HEK293T (cell line): ENCODE results near the gene GNLY.
"Not testable (repeated sequence)": the region's sequence is repeated elsewhere in the genome, so short reads cannot be mapped to it uniquely, and the experiment has no call there.

ENCODE experiments used
- CTCF ChIA-PET: fragments of 350-600 bp; formaldehyde crosslinking; extraction: SDS; loops from one replicate; lab custom pipeline; 2021; ENCODE audit warnings: antibody characterized with exemption, inconsistent platforms; lab: Yijun Ruan, JAX
- POLR2A ChIA-PET: fragments of 350-600 bp; formaldehyde crosslinking; extraction: SDS; loops from one replicate; lab custom pipeline; 2020; ENCODE audit warnings: antibody characterized with exemption, inconsistent platforms; lab: Yijun Ruan, JAX
- DNase-seq: peaks from one replicate; pipeline ENCODE4 v3.0.0; 2012; ENCODE audit warnings: mixed read lengths; ENCODE audit errors: extremely low spot score
- ARNT ChIP-seq: fragments of 450-650 bp; IDR thresholded peaks from 2 replicates; pipeline ENCODE4 v1.6.1; 2017; ENCODE audit warnings: mild to moderate bottlenecking
- BHLHE40 ChIP-seq: fragments of 450-650 bp; IDR thresholded peaks from 2 replicates; pipeline ENCODE4 v1.6.1; 2016; ENCODE audit warnings: mild to moderate bottlenecking, moderate library complexity, borderline replicate concordance
- CTBP1 ChIP-seq: fragments of 450-650 bp; IDR thresholded peaks from 2 replicates; pipeline ENCODE4 v1.6.1; 2016; ENCODE audit warnings: borderline replicate concordance
- ELF4 ChIP-seq: fragments of 450-650 bp; IDR thresholded peaks from 2 replicates; pipeline ENCODE4 v1.6.1; 2017; ENCODE audit warnings: antibody characterized with exemption
- FOXA1 ChIP-seq: fragments of 450-650 bp; IDR thresholded peaks from 2 replicates; pipeline ENCODE4 v1.6.1; 2016; ENCODE audit warnings: mild to moderate bottlenecking
- FOXK2 ChIP-seq: fragments of 450-650 bp; IDR thresholded peaks from 2 replicates; pipeline ENCODE4 v1.6.1; 2016; ENCODE audit warnings: mild to moderate bottlenecking
- FOXM1 ChIP-seq: fragments of 450-650 bp; IDR thresholded peaks from 2 replicates; pipeline ENCODE4 v1.6.1; 2017; ENCODE audit warnings: mild to moderate bottlenecking, borderline replicate concordance
- HDGF ChIP-seq: fragments of 450-650 bp; IDR thresholded peaks from 2 replicates; pipeline ENCODE4 v1.6.1; 2017; ENCODE audit warnings: antibody characterized with exemption, borderline replicate concordance
- L3MBTL2 ChIP-seq: fragments of 450-650 bp; conservative IDR thresholded peaks from 2 replicates; pipeline ENCODE4 v1.6.1; 2016; ENCODE audit warnings: mild to moderate bottlenecking
- LEF1 ChIP-seq: fragments of 450-650 bp; IDR thresholded peaks from 2 replicates; pipeline ENCODE4 v1.6.1; 2017; ENCODE audit warnings: mild to moderate bottlenecking, borderline replicate concordance
- NFRKB ChIP-seq: fragments of 450-650 bp; IDR thresholded peaks from 2 replicates; pipeline ENCODE4 v1.6.1; 2016; ENCODE audit warnings: mild to moderate bottlenecking, moderate library complexity
- PKNOX1 ChIP-seq: fragments of 450-650 bp; IDR thresholded peaks from 2 replicates; pipeline ENCODE4 v1.6.1; 2016
- SP1 ChIP-seq: fragments of 450-650 bp; IDR thresholded peaks from 2 replicates; pipeline ENCODE4 v1.6.1; 2017
- SUZ12 ChIP-seq: fragments of 450-650 bp; IDR thresholded peaks from 2 replicates; pipeline ENCODE4 v1.6.1; 2016; ENCODE audit warnings: mild to moderate bottlenecking
- TARDBP ChIP-seq: fragments of 450-650 bp; IDR thresholded peaks from 2 replicates; pipeline ENCODE4 v1.6.1; 2016
- ZNF384 ChIP-seq: fragments of 450-650 bp; IDR thresholded peaks from 2 replicates; pipeline ENCODE4 v1.6.1; 2016

GNLY gene

GRCh38 chr2:85655961-85656417, 38.2 kb upstream of the GNLY start:
- ChIA-PET POLR2A (no interaction called here), CTCF (interaction anchor here (1.4 kb wide), 1 partner anchor 18 kb away, joined by 6 read pairs; no protein-coding TSS in a partner anchor)
- no peak for TF ChIP-seq FOXK2
- TF ChIP-seq BHLHE40: no peak
- TF ChIP-seq CTBP1: no peak
- TF ChIP-seq ARNT: no peak
- TF ChIP-seq HDGF: no peak
- no peak for TF ChIP-seq TARDBP
- TF ChIP-seq FOXM1: no peak
- TF ChIP-seq ELF4: no peak
- no peak for TF ChIP-seq PKNOX1
- no peak for TF ChIP-seq SUZ12
- no peak for TF ChIP-seq L3MBTL2
- TF ChIP-seq SP1: no peak
- no peak for TF ChIP-seq FOXA1
- TF ChIP-seq LEF1: no peak
- no peak for TF ChIP-seq NFRKB
- DNase-seq: no peak

GRCh38 chr2:85656468-85656867, 37.7 kb upstream of the GNLY start:
- ChIA-PET POLR2A (no interaction called here), CTCF (interaction anchor here (1.4 kb wide), 1 partner anchor 19 kb away, joined by 6 read pairs; no protein-coding TSS in a partner anchor)
- DNase-seq: no peak
- TF ChIP-seq FOXA1: no peak
- TF ChIP-seq SP1: no peak
- TF ChIP-seq BHLHE40: no peak
- TF ChIP-seq FOXK2: no peak
- TF ChIP-seq FOXM1: no peak
- no peak for TF ChIP-seq ARNT
- no peak for TF ChIP-seq NFRKB
- TF ChIP-seq HDGF: no peak
- TF ChIP-seq SUZ12: no peak
- no peak for TF ChIP-seq ELF4
- no peak for TF ChIP-seq PKNOX1
- TF ChIP-seq ZNF384: no peak
- no peak for TF ChIP-seq L3MBTL2
- TF ChIP-seq LEF1: no peak

DNA sequence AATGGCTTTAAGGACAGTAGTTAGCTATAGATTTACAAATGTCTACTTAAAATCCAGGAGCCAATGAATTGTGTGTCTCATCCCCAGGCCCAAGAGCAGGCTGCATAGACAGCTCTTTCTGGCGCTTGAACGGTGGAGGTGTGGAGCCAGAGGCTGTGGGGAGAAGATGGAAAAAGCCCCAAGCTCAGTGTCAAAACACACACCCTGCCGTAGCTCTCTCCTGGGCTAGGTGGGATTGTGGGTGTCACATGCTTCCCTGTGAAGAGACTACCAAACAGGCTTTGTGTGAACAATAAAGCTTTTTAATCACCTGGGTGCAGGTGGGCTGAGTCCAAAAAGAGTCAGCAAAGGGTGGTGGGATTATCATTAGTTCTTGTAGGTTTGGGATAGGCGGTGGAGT, 36.8 kb upstream of the GNLY start:
- CTCF ChIA-PET: interaction anchor here (0.6 kb wide), 1 partner anchor 56 kb away, joined by 3 read pairs; no protein-coding TSS in a partner anchor
- POLR2A ChIA-PET, DNase-seq: not testable (repeated sequence)

- ChIA-PET POLR2A (no interaction called here), CTCF (interaction anchor here (0.7 to 1.5 kb wide), 2 partner anchors 19 to 41 kb away, joined by 4 to 6 read pairs; no protein-coding TSS in a partner anchor)
- TF ChIP-seq BHLHE40: no peak
- no peak for TF ChIP-seq PKNOX1
- DNase-seq: no peak
These were observed 34.7 kb upstream of the GNLY start for GRCh38 chr2:85659324-85659981.

DNA sequence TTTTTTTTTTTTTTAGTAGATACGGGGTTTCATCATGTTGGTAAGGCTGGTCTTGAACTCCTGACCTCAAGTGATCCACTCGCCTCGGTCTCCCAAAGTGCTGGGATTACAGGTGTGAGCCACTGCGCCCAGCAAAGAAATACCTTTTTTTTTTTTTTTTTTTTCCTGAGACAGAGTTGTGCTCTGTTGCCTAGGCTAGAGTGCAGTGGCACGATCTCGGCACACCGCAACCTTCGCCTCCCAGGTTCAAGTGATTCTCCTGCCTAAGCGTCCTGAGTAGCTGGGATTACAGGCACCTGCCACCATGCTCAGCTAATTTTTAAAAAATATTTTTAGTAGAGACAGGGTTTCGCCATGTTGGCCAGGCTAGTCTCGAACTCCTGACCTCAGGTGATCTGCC, 33.9 kb upstream of the GNLY start:
- CTCF ChIA-PET: interaction anchor here (1.5 kb wide), 1 partner anchor 18 kb away, joined by 4 read pairs; no protein-coding TSS in a partner anchor
- DNase-seq, POLR2A ChIA-PET: not testable (repeated sequence)

DNA sequence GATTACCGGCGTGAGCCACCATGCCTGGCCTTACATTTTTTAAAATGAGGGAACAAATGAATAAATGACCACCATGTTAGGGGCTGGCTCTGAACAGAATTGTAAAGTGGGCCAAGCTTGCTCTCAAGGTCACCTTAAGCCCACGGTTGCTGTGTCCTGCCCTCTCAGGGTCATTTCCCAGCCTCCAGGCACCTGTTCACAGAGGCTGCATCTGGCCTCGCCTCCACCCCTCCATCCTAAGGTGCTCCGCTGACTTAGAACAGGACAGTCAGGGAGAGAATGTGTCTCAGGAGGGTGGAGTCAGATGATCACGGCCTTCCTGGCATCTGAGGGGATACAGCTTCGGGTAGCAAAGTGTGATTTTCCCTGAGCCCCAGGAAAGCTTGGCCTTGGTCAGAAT, 33.4 kb upstream of the GNLY start:
- CTCF ChIA-PET: no interaction called here
- no peak for TF ChIP-seq ZNF384
- no peak for DNase-seq
- POLR2A ChIA-PET: no interaction called here

GRCh38 chr2:85661139-85661858, 32.9 kb upstream of the GNLY start:
- ChIA-PET CTCF (interaction anchor here (0.5 kb wide), 1 partner anchor 248 kb away, joined by 3 read pairs; no protein-coding TSS in a partner anchor), POLR2A (no interaction called here)
- TF ChIP-seq BHLHE40: no peak
- TF ChIP-seq L3MBTL2: no peak
- TF ChIP-seq FOXK2: no peak
- TF ChIP-seq TARDBP: no peak
- no peak for TF ChIP-seq PKNOX1
- DNase-seq: no peak
